HepG2 (cell line): ENCODE data around the gene CMTM2. TPM values are rescaled to one million over a fixed set of nuclear protein-coding genes. Genes with fewer than 3 reads are reported as not detected.
A peak's percentile ranks its signal among the peaks of the same experiment; 100 is the strongest.

Experiments
- CHD2 ChIP-seq: IDR thresholded peaks from 2 replicates; pipeline ENCODE4 v1.6.1; 2011; ENCODE audit warnings: low read depth, low read length, improper control_type of control experiment
- DR1 ChIP-seq: sonication (generic); formaldehyde crosslinking; IDR thresholded peaks from 2 replicates; pipeline ENCODE4 v1.8.0; 2021; ENCODE audit warnings: mild to moderate bottlenecking, missing genetic modification reagents, inconsistent platforms
- FOSL2 ChIP-seq: sonication (generic); formaldehyde crosslinking; IDR thresholded peaks from 2 replicates; pipeline ENCODE4 v1.4.0; 2020; ENCODE audit warnings: missing genetic modification reagents
- HINFP ChIP-seq: sonication (generic); formaldehyde crosslinking; IDR thresholded peaks from 2 replicates; pipeline ENCODE4 v1.4.0; 2020; ENCODE audit warnings: low read depth, mild to moderate bottlenecking, missing genetic modification reagents
- HIVEP1 ChIP-seq: sonication (generic); formaldehyde crosslinking; IDR thresholded peaks from 2 replicates; pipeline ENCODE4 v1.4.0; 2020; ENCODE audit warnings: mild to moderate bottlenecking, missing genetic modification reagents
- JUNB ChIP-seq: sonication (generic); formaldehyde crosslinking; IDR thresholded peaks from 2 replicates; pipeline ENCODE4 v1.8.0; 2022; ENCODE audit warnings: missing genetic modification reagents, mild to moderate bottlenecking, borderline replicate concordance
- KDM3A ChIP-seq: IDR thresholded peaks from 2 replicates; pipeline ENCODE4 v1.6.1; 2018; ENCODE audit warnings: low read depth, missing compliant biosample characterization
- MEIS2 ChIP-seq: sonication (generic); formaldehyde crosslinking; IDR thresholded peaks from 2 replicates; pipeline ENCODE4 v1.9.0; 2021; ENCODE audit warnings: mild to moderate bottlenecking, missing genetic modification reagents
- NFE2L2 ChIP-seq: fragments of 150-350 bp; IDR thresholded peaks from 2 replicates; pipeline ENCODE4 v1.6.1; 2014; ENCODE audit warnings: low read length
- NR0B2 ChIP-seq: sonication (generic); formaldehyde crosslinking; IDR thresholded peaks from 2 replicates; pipeline ENCODE4 v1.4.0; 2020; ENCODE audit warnings: mild to moderate bottlenecking, missing genetic modification reagents
- RBM22 ChIP-seq: fragments of 200-400 bp; formaldehyde crosslinking; optimal IDR thresholded peaks from 2 replicates; pipeline ENCODE3; 2017; ENCODE audit warnings: mild to moderate bottlenecking, low read length, moderate library complexity
- TERF1 ChIP-seq: sonication (generic); formaldehyde crosslinking; IDR thresholded peaks from 2 replicates; pipeline ENCODE4 v1.8.0; 2022; ENCODE audit warnings: mild to moderate bottlenecking, missing genetic modification reagents, moderate library complexity
- THAP8 ChIP-seq: sonication (generic); formaldehyde crosslinking; IDR thresholded peaks from 2 replicates; pipeline ENCODE4 v1.5.1; 2020; ENCODE audit warnings: missing genetic modification reagents, mild to moderate bottlenecking, borderline replicate concordance
- ZNF232 ChIP-seq: sonication (generic); formaldehyde crosslinking; IDR thresholded peaks from 2 replicates; pipeline ENCODE4 v1.4.0; 2020; ENCODE audit warnings: missing genetic modification reagents, borderline replicate concordance
- ZNF274 ChIP-seq: sonication (generic); formaldehyde crosslinking; IDR thresholded peaks from 2 replicates; pipeline ENCODE4 v1.5.1; 2020; ENCODE audit warnings: mild to moderate bottlenecking, missing genetic modification reagents
- ZNF34 ChIP-seq: sonication (generic); formaldehyde crosslinking; IDR thresholded peaks from 2 replicates; pipeline ENCODE4 v1.4.0; 2020; ENCODE audit warnings: mild to moderate bottlenecking, missing genetic modification reagents, borderline replicate concordance
- ZNF569 ChIP-seq: sonication (generic); formaldehyde crosslinking; IDR thresholded peaks from 2 replicates; pipeline ENCODE4 v1.5.0; 2020; ENCODE audit warnings: mild to moderate bottlenecking, missing genetic modification reagents, moderate library complexity, borderline replicate concordance
- ZNF619 ChIP-seq: sonication (generic); formaldehyde crosslinking; IDR thresholded peaks from 2 replicates; pipeline ENCODE4 v1.4.0; 2020; ENCODE audit warnings: mild to moderate bottlenecking, missing genetic modification reagents
- ZNF720 ChIP-seq: sonication (generic); formaldehyde crosslinking; IDR thresholded peaks from 2 replicates; pipeline ENCODE4 v1.4.0; 2020; ENCODE audit warnings: missing genetic modification reagents
- ZNF724P ChIP-seq: sonication (generic); formaldehyde crosslinking; IDR thresholded peaks from 2 replicates; pipeline ENCODE4 v1.8.0; 2022; ENCODE audit warnings: missing genetic modification reagents, borderline replicate concordance
- ZNF737 ChIP-seq: sonication (generic); formaldehyde crosslinking; IDR thresholded peaks from 2 replicates; pipeline ENCODE4 v1.5.0; 2020; ENCODE audit warnings: missing genetic modification reagents, mild to moderate bottlenecking, borderline replicate concordance
- ZNF761 ChIP-seq: sonication (generic); formaldehyde crosslinking; conservative IDR thresholded peaks from 2 replicates; pipeline ENCODE4 v1.4.0; 2020; ENCODE audit warnings: mild to moderate bottlenecking, missing genetic modification reagents
- ZNF788 ChIP-seq: sonication (generic); formaldehyde crosslinking; IDR thresholded peaks from 2 replicates; pipeline ENCODE4 v1.5.0; 2020; ENCODE audit warnings: mild to moderate bottlenecking, missing genetic modification reagents, borderline replicate concordance
- ZNF800 ChIP-seq: sonication (generic); formaldehyde crosslinking; IDR thresholded peaks from 2 replicates; pipeline ENCODE4 v1.4.0; 2020; ENCODE audit warnings: missing genetic modification reagents
- polyA plus RNA-seq, 8 experiments: library from polyadenylated mRNA; depleted of rRNA in 3 of 8; stranded (reverse) in 7 of 8; unstranded in 1 of 8; fragments of >200 nt; fragmentation: Illumina TruSeq in 4 of 8; extraction: Trizol in 4 of 8; gene quantifications; 2 replicates each; pipeline versions ENCODE4 v1.2.1 to v1.2.3, GENCODE V29; 2011 to 2016; ENCODE audit warnings: low read depth in 4 of 8, missing spikeins in 1 of 8, mixed read lengths in 1 of 8; ENCODE audit not compliant: insufficient read depth in 1 of 8
- total RNA-seq, 5 experiments: library from RNA; depleted of rRNA; stranded (reverse); fragments of >200 nt; fragmentation: Illumina TruSeq; extraction: Trizol; gene quantifications; 2 replicates each; pipeline ENCODE4 v1.2.3, GENCODE V29; 2016; ENCODE audit warnings: low read depth in 1 of 5

Gene CMTM2
- total and polyA plus RNA-seq, 2 of the 13 experiments (the other 11 are each of a cell fraction or from before 2014, with no cell fraction given) = not detected

- no peak for TF ChIP-seq THAP8 (CRISPR knock-in tag)
- no peak for TF ChIP-seq ZNF720 (CRISPR knock-in tag)
- TF ChIP-seq KDM3A (CRISPR knock-in tag) = no peak
- TF ChIP-seq ZNF274 = no peak
- TF ChIP-seq FOSL2 (CRISPR knock-in tag) = peak; percentile 46; the same call in 1 of the 2 replicates
- no peak for TF ChIP-seq HIVEP1
- TF ChIP-seq JUNB = no peak
- TF ChIP-seq MEIS2 (CRISPR knock-in tag) = no peak
- peak; percentile 81 for TF ChIP-seq ZNF800
- peak; percentile 40; the same call in 1 of the 2 replicates for TF ChIP-seq NR0B2 (CRISPR knock-in tag)
- peak; percentile 57; the same call in 1 of the 2 replicates for TF ChIP-seq HINFP
- TF ChIP-seq ZNF34 (CRISPR knock-in tag) = no peak
- TF ChIP-seq ZNF232 (CRISPR knock-in tag) = no peak
- TF ChIP-seq TERF1 (CRISPR knock-in tag) = no peak
- no peak for TF ChIP-seq ZNF761 (CRISPR knock-in tag)
- peak; percentile 85; the same call in 1 of the 2 replicates for TF ChIP-seq ZNF788 (CRISPR knock-in tag)
- no peak for TF ChIP-seq ZNF724P
- no peak for TF ChIP-seq RBM22
- no peak for TF ChIP-seq NFE2L2
- no peak for TF ChIP-seq ZNF737 (CRISPR knock-in tag)
- TF ChIP-seq CHD2 = no peak
- 0 out of 2 replicates have a peak, but pooled peaks have one; percentile 8 for TF ChIP-seq DR1 (CRISPR knock-in tag)
- TF ChIP-seq ZNF569 (CRISPR knock-in tag) = no peak
- TF ChIP-seq ZNF619 (CRISPR knock-in tag) = peak; percentile 78; the same call in 1 of the 2 replicates
Observed at GRCh38 chr16:66603537-66604375, 24.5 kb downstream of the CMTM2 start (continued).
